Liver (tissue), 9 donors: Measurements from ENCODE around the gene SORBS2. TPM values are rescaled to one million over a fixed set of nuclear protein-coding genes. Genes with fewer than 3 reads are reported as not detected.

ENCODE experiments used
- DNase-seq: peaks from one replicate; pipeline ENCODE4 v3.0.0-alpha.2; 2017; ENCODE audit warnings: low spot score
- H3K27ac ChIP-seq, 2 donors: one replicate each; pipeline ENCODE4 v1.7.0; 2013; ENCODE audit warnings: inconsistent platforms in 2 of 2, low read length in 2 of 2, control low read depth in 1 of 2, low read depth in 1 of 2, mild to moderate bottlenecking in 1 of 2
- H3K27me3 ChIP-seq, 4 donors: one replicate each; pipeline versions ENCODE4 v1.6.1 to v1.7.0; 2013; ENCODE audit warnings: low read length in 3 of 4, inconsistent platforms in 1 of 4, mild to moderate bottlenecking in 1 of 4, moderate library complexity in 1 of 4; ENCODE audit not compliant: control insufficient read depth in 4 of 4, insufficient read depth in 4 of 4
- H3K36me3 ChIP-seq, 4 donors: one replicate each; pipeline versions ENCODE4 v1.6.1 to v1.7.0; 2013; ENCODE audit warnings: low read length in 3 of 4, mild to moderate bottlenecking in 3 of 4, low read depth in 1 of 4, moderate library complexity in 1 of 4; ENCODE audit not compliant: control insufficient read depth in 4 of 4, insufficient read depth in 3 of 4
- H3K4me1 ChIP-seq, 4 donors: one replicate each; pipeline versions ENCODE4 v1.6.1 to v1.7.0; 2013; ENCODE audit warnings: low read length in 3 of 4, mild to moderate bottlenecking in 3 of 4, moderate library complexity in 1 of 4; ENCODE audit not compliant: control insufficient read depth in 4 of 4, insufficient read depth in 4 of 4
- H3K4me3 ChIP-seq, 3 donors: one replicate each; pipeline versions ENCODE4 v1.6.1 to v1.7.0; 2013; ENCODE audit warnings: low read length in 3 of 3, control low read depth in 1 of 3, low read depth in 1 of 3, mild to moderate bottlenecking in 1 of 3
- H3K9ac ChIP-seq, 2 donors: one replicate each; pipeline ENCODE4 v1.7.0; 2013; ENCODE audit warnings: low read length in 2 of 2, mild to moderate bottlenecking in 2 of 2, moderate library complexity in 2 of 2, control low read depth in 1 of 2, low read depth in 1 of 2
- H3K9me3 ChIP-seq, 4 donors: one replicate each; pipeline versions ENCODE4 v1.6.1 to v1.7.0; 2013; ENCODE audit warnings: low read length in 3 of 4; ENCODE audit not compliant: control insufficient read depth in 4 of 4
- EGR1 ChIP-seq, 2 donors: IDR thresholded peaks; 2 replicates each; pipeline ENCODE4 v1.6.1; 2016 to 2018; ENCODE audit warnings: antibody characterized with exemption in 2 of 2, low read depth in 2 of 2
- FOXA1 ChIP-seq: IDR thresholded peaks from 2 replicates; pipeline ENCODE4 v1.6.1; 2016; ENCODE audit warnings: antibody characterized with exemption
- FOXA2 ChIP-seq: IDR thresholded peaks from 2 replicates; pipeline ENCODE4 v1.6.1; 2016; ENCODE audit warnings: antibody characterized with exemption
- GABPA ChIP-seq, 2 donors: IDR thresholded peaks in 1 of 2; conservative IDR thresholded peaks in 1 of 2; 2 replicates each; pipeline ENCODE4 v1.6.1; 2016; ENCODE audit warnings: antibody characterized with exemption in 2 of 2, mild to moderate bottlenecking in 1 of 2, moderate library complexity in 1 of 2
- HNF4A ChIP-seq, 2 donors: conservative IDR thresholded peaks; 2 replicates each; pipeline ENCODE4 v1.6.1; 2016; ENCODE audit warnings: antibody characterized with exemption in 2 of 2, mild to moderate bottlenecking in 2 of 2
- JUND ChIP-seq, 2 donors: IDR thresholded peaks; 2 replicates each; pipeline ENCODE4 v1.6.1; 2016; ENCODE audit warnings: antibody characterized with exemption in 2 of 2
- NR2F2 ChIP-seq: IDR thresholded peaks from 2 replicates; pipeline ENCODE4 v1.6.1; 2016; ENCODE audit warnings: antibody characterized with exemption
- RAD21 ChIP-seq, 2 donors: IDR thresholded peaks; 2 replicates each; pipeline ENCODE4 v1.6.1; 2016; ENCODE audit warnings: antibody characterized with exemption in 2 of 2, mild to moderate bottlenecking in 2 of 2
- RXRA ChIP-seq, 2 donors: IDR thresholded peaks; 2 replicates each; pipeline ENCODE4 v1.6.1; 2017 to 2018; ENCODE audit warnings: antibody characterized with exemption in 2 of 2, mild to moderate bottlenecking in 1 of 2
- SP1 ChIP-seq: IDR thresholded peaks from 2 replicates; pipeline ENCODE4 v1.6.1; 2018; ENCODE audit warnings: antibody characterized with exemption, mild to moderate bottlenecking
- TAF1 ChIP-seq: conservative IDR thresholded peaks from 2 replicates; pipeline ENCODE4 v1.6.1; 2016; ENCODE audit warnings: antibody characterized with exemption, mild to moderate bottlenecking
- YY1 ChIP-seq: IDR thresholded peaks from 2 replicates; pipeline ENCODE4 v1.6.1; 2016; ENCODE audit warnings: antibody characterized with exemption, mild to moderate bottlenecking
- WGBS: extraction: QIAGEN DNeasy Blood & Tissue Kit; methylation state at CpG from one replicate; pipeline ENCODE4 v1.1.7; 2013; 5-methylcytosine and 5-hydroxymethylcytosine counted together
- polyA plus RNA-seq, 2 donors: library from polyadenylated mRNA; stranded (reverse) in 1 of 2; unstranded in 1 of 2; fragments of 200-250 nt in 1 of 2; fragments of >200 nt in 1 of 2; fragmentation: Nextera tagmentation in 1 of 2; extraction: Ambion mirVana in 1 of 2; gene quantifications; one replicate each; pipeline versions ENCODE4 v1.2.1 to v1.2.3, GENCODE V29; 2013 to 2015
- total RNA-seq, 2 donors: library from RNA; depleted of rRNA; stranded (reverse); fragments of >200 nt; gene quantifications; one replicate each; pipeline ENCODE4 v1.2.3, GENCODE V29; 2014
- TF ChIP-seq, protein P1 (sequence below): IDR thresholded peaks from 2 replicates; pipeline ENCODE4 v1.6.1; 2016; ENCODE audit warnings: antibody characterized with exemption
- TF ChIP-seq, protein P2 (sequence below): fragments of 150-350 bp; IDR thresholded peaks from 2 replicates; pipeline ENCODE4 v1.5.1; 2017; ENCODE audit warnings: improper control_type of control experiment, low read depth, low read length; ENCODE audit not compliant: missing input control
- TF ChIP-seq, protein P3 (sequence below): IDR thresholded peaks from 2 replicates; pipeline ENCODE4 v1.6.1; 2016; ENCODE audit warnings: antibody characterized with exemption, mild to moderate bottlenecking
- donor health status: healthy.
- donor health status: healthy.
- donor health status: healthy.
- donor health status: healthy.
- donor health status: healthy.

Gene SORBS2
- total and polyA plus RNA-seq, 4 donors = 23.3 to 136 (median 59.6) TPM

DNA sequence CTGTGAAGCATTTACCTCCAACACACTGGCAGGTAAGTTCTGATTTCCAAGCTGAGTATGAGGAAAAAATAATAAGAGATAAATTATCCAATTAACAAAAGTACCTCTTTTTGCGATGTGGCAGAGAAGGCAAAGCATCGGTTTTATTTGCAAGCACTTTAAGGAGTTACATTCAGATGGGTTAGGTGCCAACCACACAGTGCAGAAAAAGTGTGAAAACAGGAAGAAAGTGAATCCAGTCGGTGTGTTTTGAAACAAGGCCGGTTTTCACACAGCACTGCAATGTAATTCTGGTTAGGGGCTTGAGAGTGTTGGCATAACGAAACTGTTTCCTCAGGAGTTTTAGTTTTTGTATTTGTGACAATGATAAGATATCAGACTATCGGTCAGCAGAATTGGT, 145.8 kb downstream of the SORBS2 start:
- H3K9ac ChIP-seq = no peak overlapping the region
- peaks cover 2 to 41% (median 26%) of the 10 kb centered on the region in 4 donors for H3K36me3 ChIP-seq
- DNase-seq = no peak
- WGBS = 80% methylated on average over 6 of the region's 6 CpGs
- no peaks in the 10 kb centered on the region for H3K27me3 ChIP-seq
- H3K9me3 ChIP-seq = no peaks in the 10 kb centered on the region
- no peaks in the 10 kb centered on the region for H3K4me1 ChIP-seq
- H3K4me3 ChIP-seq = no peak overlapping the region
- H3K27ac ChIP-seq = no peak overlapping the region
- TF ChIP-seq TAF1 (no peak), FOXA1 (no peak), YY1 (no peak), HNF4A (conservative IDR thresholded peaks at IDR 0.05) (no peak), JUND (IDR thresholded peaks at IDR 0.05) (no peak), FOXA2 (no peak)
- TF ChIP-seq, protein P1, sequence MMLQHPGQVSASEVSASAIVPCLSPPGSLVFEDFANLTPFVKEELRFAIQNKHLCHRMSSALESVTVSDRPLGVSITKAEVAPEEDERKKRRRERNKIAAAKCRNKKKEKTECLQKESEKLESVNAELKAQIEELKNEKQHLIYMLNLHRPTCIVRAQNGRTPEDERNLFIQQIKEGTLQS = no peak

DNA sequence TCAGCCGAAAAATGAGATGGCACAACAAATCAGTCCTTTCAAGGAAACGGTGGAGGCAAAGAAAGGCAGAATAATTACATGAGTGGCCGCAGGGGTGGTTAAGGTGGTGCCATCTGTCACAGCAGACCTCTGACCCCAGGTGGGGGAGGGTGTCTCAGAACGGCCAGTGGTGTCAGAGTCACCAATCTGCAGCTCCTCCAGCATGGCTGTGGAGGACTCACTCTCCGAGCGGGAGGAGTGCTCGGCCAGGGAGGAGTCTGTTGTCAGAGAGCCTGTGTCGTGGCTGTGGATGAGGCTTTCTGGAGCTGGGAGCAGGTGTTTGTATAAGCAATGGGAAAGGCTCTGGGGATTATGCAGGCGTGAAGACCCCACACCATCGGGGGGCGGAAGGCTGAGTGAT, 146.3 kb downstream of the SORBS2 start:
- TF ChIP-seq TAF1 = no peak
- no peak for TF ChIP-seq JUND (IDR thresholded peaks at IDR 0.05)
- no peak for TF ChIP-seq FOXA2
- TF ChIP-seq RXRA (IDR thresholded peaks at IDR 0.05) = no peak
- TF ChIP-seq FOXA1 = no peak
- no peak for TF ChIP-seq HNF4A (conservative IDR thresholded peaks at IDR 0.05)
- TF ChIP-seq NR2F2 = no peak
- no peak for TF ChIP-seq EGR1 (IDR thresholded peaks at IDR 0.05; ENCODE audit: low read depth in 2 of 2)
- TF ChIP-seq, protein P2, sequence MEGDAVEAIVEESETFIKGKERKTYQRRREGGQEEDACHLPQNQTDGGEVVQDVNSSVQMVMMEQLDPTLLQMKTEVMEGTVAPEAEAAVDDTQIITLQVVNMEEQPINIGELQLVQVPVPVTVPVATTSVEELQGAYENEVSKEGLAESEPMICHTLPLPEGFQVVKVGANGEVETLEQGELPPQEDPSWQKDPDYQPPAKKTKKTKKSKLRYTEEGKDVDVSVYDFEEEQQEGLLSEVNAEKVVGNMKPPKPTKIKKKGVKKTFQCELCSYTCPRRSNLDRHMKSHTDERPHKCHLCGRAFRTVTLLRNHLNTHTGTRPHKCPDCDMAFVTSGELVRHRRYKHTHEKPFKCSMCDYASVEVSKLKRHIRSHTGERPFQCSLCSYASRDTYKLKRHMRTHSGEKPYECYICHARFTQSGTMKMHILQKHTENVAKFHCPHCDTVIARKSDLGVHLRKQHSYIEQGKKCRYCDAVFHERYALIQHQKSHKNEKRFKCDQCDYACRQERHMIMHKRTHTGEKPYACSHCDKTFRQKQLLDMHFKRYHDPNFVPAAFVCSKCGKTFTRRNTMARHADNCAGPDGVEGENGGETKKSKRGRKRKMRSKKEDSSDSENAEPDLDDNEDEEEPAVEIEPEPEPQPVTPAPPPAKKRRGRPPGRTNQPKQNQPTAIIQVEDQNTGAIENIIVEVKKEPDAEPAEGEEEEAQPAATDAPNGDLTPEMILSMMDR = no peak
- no peak for TF ChIP-seq YY1
- TF ChIP-seq RAD21 (IDR thresholded peaks at IDR 0.05) = no peak
- Histone ChIP-seq H3K4me1 (no peaks in the 10 kb centered on the region), H3K27ac (no peak overlapping the region), H3K9me3 (no peaks in the 10 kb centered on the region), H3K4me3 (no peak overlapping the region), H3K9ac (no peak overlapping the region), H3K36me3 (peaks cover 3 to 39% (median 26%) of the 10 kb centered on the region in 4 donors), H3K27me3 (no peaks in the 10 kb centered on the region)
- WGBS = 91% methylated on average over 11 of the region's 11 CpGs
- DNase-seq = no peak

DNA sequence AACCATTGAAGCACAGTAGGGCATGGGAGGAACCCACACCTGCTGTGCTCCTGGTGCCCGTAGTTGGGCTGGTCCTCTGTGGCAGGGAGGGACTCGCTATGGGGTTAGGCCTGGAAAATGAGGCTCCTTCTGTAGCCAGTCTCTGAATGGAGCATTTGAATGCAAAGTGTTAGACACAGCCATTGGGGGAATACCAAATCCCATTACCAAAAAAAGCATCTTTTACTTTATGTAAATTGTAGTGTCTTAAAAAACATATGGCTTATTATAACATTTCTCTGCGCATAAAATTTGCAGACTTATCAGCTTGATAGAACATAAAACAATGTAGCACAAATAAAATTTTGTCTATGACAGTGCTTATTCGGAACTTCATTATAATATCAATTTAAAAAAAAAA, 147.5 kb downstream of the SORBS2 start:
- Histone ChIP-seq H3K4me3 (no peak overlapping the region), H3K9me3 (no peaks in the 10 kb centered on the region), H3K36me3 (peaks cover 6 to 51% (median 36%) of the 10 kb centered on the region in 4 donors), H3K9ac (no peak overlapping the region), H3K27ac (no peak overlapping the region), H3K4me1 (no peaks in the 10 kb centered on the region), H3K27me3 (no peaks in the 10 kb centered on the region)
- whole genome bisulfite sequencing = 97% methylated on average over 4 of the region's 4 CpGs
- TF ChIP-seq, protein P1 = no peak
- no peak for TF ChIP-seq TAF1
- no peak for TF ChIP-seq SP1
- TF ChIP-seq, protein P3, sequence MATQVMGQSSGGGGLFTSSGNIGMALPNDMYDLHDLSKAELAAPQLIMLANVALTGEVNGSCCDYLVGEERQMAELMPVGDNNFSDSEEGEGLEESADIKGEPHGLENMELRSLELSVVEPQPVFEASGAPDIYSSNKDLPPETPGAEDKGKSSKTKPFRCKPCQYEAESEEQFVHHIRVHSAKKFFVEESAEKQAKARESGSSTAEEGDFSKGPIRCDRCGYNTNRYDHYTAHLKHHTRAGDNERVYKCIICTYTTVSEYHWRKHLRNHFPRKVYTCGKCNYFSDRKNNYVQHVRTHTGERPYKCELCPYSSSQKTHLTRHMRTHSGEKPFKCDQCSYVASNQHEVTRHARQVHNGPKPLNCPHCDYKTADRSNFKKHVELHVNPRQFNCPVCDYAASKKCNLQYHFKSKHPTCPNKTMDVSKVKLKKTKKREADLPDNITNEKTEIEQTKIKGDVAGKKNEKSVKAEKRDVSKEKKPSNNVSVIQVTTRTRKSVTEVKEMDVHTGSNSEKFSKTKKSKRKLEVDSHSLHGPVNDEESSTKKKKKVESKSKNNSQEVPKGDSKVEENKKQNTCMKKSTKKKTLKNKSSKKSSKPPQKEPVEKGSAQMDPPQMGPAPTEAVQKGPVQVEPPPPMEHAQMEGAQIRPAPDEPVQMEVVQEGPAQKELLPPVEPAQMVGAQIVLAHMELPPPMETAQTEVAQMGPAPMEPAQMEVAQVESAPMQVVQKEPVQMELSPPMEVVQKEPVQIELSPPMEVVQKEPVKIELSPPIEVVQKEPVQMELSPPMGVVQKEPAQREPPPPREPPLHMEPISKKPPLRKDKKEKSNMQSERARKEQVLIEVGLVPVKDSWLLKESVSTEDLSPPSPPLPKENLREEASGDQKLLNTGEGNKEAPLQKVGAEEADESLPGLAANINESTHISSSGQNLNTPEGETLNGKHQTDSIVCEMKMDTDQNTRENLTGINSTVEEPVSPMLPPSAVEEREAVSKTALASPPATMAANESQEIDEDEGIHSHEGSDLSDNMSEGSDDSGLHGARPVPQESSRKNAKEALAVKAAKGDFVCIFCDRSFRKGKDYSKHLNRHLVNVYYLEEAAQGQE = no peak
- no peak for TF ChIP-seq GABPA (IDR thresholded peaks at IDR 0.05 in 1 of 2, conservative IDR thresholded peaks at IDR 0.05 in 1 of 2)
- DNase-seq = no peak
